B cell (primary cell): Measurements from ENCODE around the gene SLC1A2.

Experiments
- EZH2 ChIP-seq: IDR thresholded peaks from 2 replicates; pipeline ENCODE4 v1.6.1; 2012; ENCODE audit warnings: borderline replicate concordance, low read depth, mild to moderate bottlenecking, moderate library complexity, low read length; ENCODE audit not compliant: insufficient read depth, poor library complexity, severe bottlenecking
- TF ChIP-seq, protein P1 (sequence below): fragments of 200-600 bp; IDR thresholded peaks from one replicate; pipeline ENCODE4 v1.8.0; 2022; ENCODE audit warnings: antibody characterized with exemption, mild to moderate bottlenecking

DNA sequence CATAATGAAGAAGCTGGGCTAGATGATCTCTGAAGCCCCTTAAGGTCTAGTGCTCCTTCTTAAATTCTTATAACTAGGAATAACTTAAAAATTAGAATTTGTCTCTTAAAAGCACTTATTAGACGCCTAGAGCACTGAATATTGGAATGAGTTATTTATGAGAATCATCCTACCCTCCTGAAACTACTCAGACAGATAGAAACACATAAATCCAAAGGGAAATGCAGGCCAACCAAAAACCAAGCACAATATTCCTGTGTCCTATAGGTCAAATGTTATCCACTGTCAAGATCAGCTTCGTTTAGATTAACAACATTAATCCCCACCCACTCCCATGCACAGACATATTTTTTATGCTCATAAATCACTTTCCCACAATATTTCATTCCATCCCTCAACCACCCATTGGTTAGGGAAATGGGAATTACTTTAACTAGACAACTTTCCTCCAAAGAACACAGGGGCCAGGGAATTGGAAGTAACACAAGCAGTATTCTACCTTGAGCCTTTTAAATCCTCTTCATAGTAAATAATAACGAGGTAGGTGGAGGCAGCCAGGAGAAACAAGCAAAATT lies 193.3 kb downstream of the SLC1A2 start:
- TF ChIP-seq, protein P1, sequence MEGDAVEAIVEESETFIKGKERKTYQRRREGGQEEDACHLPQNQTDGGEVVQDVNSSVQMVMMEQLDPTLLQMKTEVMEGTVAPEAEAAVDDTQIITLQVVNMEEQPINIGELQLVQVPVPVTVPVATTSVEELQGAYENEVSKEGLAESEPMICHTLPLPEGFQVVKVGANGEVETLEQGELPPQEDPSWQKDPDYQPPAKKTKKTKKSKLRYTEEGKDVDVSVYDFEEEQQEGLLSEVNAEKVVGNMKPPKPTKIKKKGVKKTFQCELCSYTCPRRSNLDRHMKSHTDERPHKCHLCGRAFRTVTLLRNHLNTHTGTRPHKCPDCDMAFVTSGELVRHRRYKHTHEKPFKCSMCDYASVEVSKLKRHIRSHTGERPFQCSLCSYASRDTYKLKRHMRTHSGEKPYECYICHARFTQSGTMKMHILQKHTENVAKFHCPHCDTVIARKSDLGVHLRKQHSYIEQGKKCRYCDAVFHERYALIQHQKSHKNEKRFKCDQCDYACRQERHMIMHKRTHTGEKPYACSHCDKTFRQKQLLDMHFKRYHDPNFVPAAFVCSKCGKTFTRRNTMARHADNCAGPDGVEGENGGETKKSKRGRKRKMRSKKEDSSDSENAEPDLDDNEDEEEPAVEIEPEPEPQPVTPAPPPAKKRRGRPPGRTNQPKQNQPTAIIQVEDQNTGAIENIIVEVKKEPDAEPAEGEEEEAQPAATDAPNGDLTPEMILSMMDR = no peak
- no peak for TF ChIP-seq EZH2
